Spinal cord (tissue), 10 donors: ENCODE measurements around the gene IGF2BP3. TPM values are rescaled to one million over a fixed set of nuclear protein-coding genes. Genes with fewer than 3 reads are reported as not detected.

ENCODE experiments used
- DNase-seq, 6 donors: peaks; one replicate each; pipeline versions ENCODE4 v3.0.0 to v3.0.0-alpha.2; 2013 to 2015; ENCODE audit warnings: low spot score in 6 of 6, low read depth in 4 of 6
- H3K27ac ChIP-seq: one replicate; pipeline ENCODE4 v1.5.1; 2013; ENCODE audit warnings: low read depth, low read length, control low read depth
- H3K27me3 ChIP-seq: one replicate; pipeline ENCODE4 v1.6.1; 2013; ENCODE audit warnings: low read length; ENCODE audit not compliant: control insufficient read depth, insufficient read depth
- H3K36me3 ChIP-seq: one replicate; pipeline ENCODE4 v1.6.1; 2013; ENCODE audit warnings: low read length; ENCODE audit not compliant: control insufficient read depth, insufficient read depth
- H3K4me1 ChIP-seq: one replicate; pipeline ENCODE4 v1.6.1; 2013; ENCODE audit warnings: low read length; ENCODE audit not compliant: control insufficient read depth, insufficient read depth
- H3K4me3 ChIP-seq: one replicate; pipeline ENCODE4 v1.5.1; 2013; ENCODE audit warnings: low read depth, low read length, control low read depth
- H3K9me3 ChIP-seq: one replicate; pipeline ENCODE4 v1.6.1; 2013; ENCODE audit warnings: low read length; ENCODE audit not compliant: control insufficient read depth, insufficient read depth
- WGBS: methylation state at CpG from one replicate; pipeline ENCODE4 v1.1.5; 2013; ENCODE audit warnings: missing lambda C conversion rate; ENCODE audit not compliant: insufficient coverage; 5-methylcytosine and 5-hydroxymethylcytosine counted together
- polyA plus RNA-seq, 2 donors: library from polyadenylated mRNA; unstranded; fragments of 120-200 nt; gene quantifications; one replicate each; pipeline ENCODE4 v1.2.1, GENCODE V29; 2013; ENCODE audit not compliant: insufficient read length in 2 of 2
- total RNA-seq, 2 donors: library from RNA; depleted of rRNA in 1 of 2; stranded (reverse); fragments of 120-200 nt in 1 of 2; fragments of >200 nt in 1 of 2; gene quantifications; one replicate each; pipeline versions ENCODE4 v1.2.3 to v1.2.4, GENCODE V29; 2013 to 2014
- donor health status: healthy.

IGF2BP3 gene
- total and polyA plus RNA-seq, 4 donors: 18.8 to 37.3 (median 25.5) TPM

DNA sequence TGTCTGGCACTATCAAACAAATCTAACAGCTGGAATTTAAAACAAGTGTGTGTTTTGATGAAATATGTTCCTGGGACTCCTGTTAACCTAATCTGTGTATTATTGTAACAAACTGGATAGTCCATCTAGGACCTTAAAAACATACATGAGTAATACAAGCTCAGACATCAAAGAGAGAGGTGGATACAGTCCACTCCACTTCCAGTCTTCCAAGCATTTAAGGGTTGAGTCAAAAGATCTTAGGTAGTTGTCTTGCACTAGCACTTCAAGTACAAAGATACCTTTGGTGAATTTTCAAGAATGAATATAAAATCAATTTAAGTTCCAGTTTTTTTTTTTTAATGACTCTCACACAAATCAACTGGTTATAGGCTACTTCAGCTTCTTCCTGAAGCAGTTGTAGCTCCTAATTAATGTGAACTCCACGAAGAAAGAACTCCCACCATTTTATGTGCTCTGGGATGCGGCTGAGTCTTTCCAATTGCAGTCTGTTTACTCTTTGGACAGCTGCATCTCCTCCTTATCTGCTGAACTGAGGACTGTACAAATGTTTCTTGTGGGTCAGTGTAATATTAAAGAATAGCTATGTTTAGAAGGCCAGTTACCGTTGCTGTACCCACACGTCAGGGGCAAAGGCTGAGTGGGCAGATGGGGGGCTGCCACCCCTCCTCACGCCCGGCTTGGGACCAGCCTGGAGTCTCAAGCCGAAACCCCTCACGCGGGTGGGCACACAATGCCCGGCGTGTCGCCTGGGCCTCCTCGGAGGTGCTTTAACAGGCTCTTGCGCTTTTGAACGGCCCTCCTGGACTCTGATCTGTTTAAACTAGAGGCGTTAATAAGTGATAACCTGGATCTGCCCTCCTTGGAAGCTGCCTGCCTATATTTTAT is 2.9 kb upstream of the IGF2BP3 start:
- no peaks in the 10 kb centered on the region for H3K36me3 ChIP-seq
- no peaks in the 10 kb centered on the region for H3K9me3 ChIP-seq
- peak overlapping the region; percentile 97 for H3K27ac ChIP-seq
- WGBS: 1% methylated on average over 15 of the region's 16 CpGs
- DNase-seq: peak in 2 of 6 donors; percentile 28 to 58
- H3K4me3 ChIP-seq: peak overlapping the region; percentile 80
- H3K27me3 ChIP-seq: peaks cover 14% of the 10 kb centered on the region
- H3K4me1 ChIP-seq: peaks cover 18% of the 10 kb centered on the region

DNA sequence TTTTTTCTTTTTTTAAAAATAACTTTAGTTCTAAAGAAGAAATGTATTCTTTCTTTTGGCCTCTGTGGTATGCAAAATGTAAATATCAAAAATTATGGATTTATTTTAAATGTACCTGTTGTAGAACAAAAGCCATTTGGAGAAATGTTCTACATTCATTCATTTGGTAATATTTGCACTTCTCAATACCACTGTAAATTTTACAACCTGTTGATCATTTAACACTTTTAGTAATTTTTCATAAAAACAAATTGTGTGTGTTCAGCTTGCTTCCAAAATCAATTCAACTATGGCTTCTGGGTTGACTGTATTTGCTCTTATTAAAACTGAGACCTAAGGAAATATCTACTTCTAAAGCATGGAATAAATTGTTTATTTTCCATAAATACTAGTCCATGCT is 2.3 kb upstream of the IGF2BP3 start:
- Histone ChIP-seq H3K4me1 (peaks cover 24% of the 10 kb centered on the region), H3K27ac (peak overlapping the region; percentile 97), H3K27me3 (peaks cover 13% of the 10 kb centered on the region), H3K36me3 (no peaks in the 10 kb centered on the region), H3K9me3 (no peaks in the 10 kb centered on the region), H3K4me3 (peak overlapping the region; percentile 83)
- DNase-seq: no peak

DNA sequence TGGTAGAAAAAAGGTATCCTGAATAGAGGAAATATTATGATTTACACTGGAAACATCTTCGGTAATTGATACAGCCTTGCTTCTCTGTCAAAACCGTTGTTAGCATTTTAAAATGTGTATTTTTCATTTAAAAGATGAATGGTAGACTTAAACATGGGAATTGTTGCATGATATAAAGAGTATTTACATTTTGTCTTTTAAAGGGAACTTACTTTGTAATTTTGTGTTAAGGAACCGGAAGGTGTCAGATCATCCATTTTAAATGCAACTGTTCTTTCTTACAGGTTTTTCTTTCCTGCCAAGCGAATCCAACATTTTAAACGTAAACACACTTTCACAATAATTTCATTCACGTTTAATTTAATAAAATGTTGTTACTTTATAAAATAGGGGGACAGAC is 1.8 kb upstream of the IGF2BP3 start:
- Histone ChIP-seq H3K4me3 (peak overlapping the region; percentile 83), H3K4me1 (peaks cover 24% of the 10 kb centered on the region), H3K9me3 (no peaks in the 10 kb centered on the region), H3K36me3 (no peaks in the 10 kb centered on the region), H3K27me3 (peaks cover 12% of the 10 kb centered on the region), H3K27ac (peak overlapping the region; percentile 95)
- no CpG with 5 or more reads among the region's 6 CpGs for WGBS
- DNase-seq: peak in 1 of 6 donors; percentile 9

DNA sequence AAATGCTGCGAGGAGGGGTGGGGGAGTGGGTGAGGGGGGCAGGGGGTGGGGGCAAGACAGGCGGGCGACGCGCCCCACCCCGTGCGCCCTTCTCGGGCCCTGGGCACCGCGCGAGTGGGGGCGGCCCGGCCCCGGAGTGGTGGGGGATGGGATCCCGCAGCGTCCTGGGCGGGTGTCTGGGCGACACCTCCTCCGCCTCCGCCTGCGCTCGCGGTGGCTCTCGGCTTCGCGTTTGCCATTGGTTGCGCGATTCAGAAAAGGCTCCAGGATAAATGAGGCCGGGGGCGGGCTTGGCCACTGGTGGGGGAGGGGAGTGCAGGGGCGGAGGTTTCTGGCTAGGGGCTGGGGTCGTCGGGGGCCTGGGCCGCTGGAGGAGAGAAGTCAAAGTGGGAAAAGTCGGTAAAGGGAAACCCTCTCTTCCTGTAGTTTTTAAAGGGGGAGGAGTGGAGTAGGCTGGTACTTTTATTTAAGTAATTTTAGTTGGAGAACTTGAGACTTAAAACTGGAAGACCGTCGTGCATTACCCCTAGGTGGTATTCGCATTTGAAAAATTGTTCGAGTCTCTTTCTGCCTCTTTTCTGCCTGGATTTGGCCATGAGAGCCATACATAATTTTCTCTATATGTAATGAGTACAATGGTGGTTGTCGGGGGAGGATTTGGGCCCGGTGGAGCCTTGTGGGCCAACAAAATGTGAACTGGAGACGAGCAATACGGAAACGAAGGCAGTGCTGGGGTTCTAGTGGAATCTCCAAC is 992 bp upstream of the IGF2BP3 start:
- peak overlapping the region; percentile 95 for H3K27ac ChIP-seq
- 1% methylated on average over 28 of the region's 44 CpGs for WGBS
- peak overlapping the region; percentile 83 for H3K4me3 ChIP-seq
- no peaks in the 10 kb centered on the region for H3K36me3 ChIP-seq
- peak in 5 of 6 donors; percentile 68 to 95 (median 77) for DNase-seq
- no peaks in the 10 kb centered on the region for H3K9me3 ChIP-seq
- peaks cover 6% of the 10 kb centered on the region for H3K27me3 ChIP-seq
- peaks cover 24% of the 10 kb centered on the region for H3K4me1 ChIP-seq

DNA sequence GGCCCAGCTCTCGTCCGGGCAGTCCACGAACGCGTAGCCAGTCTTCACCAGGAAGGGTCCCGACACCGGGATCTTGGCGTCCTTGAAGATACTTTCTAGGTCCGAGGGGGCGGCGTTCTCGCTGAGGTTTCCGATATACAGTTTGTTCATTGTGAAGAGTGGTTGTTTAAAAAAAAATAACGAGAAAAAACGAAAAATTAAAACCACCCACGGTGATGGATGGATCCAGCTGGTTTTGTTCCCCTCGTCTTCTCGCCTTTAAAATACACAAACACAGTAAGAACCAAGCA is 385 bp downstream of the IGF2BP3 start:
- Histone ChIP-seq H3K27me3 (peaks cover 2% of the 10 kb centered on the region), H3K4me3 (peak overlapping the region; percentile 83), H3K9me3 (no peaks in the 10 kb centered on the region), H3K36me3 (no peaks in the 10 kb centered on the region), H3K27ac (peak overlapping the region; percentile 95), H3K4me1 (peaks cover 34% of the 10 kb centered on the region)
- DNase-seq: peak in 2 of 6 donors; percentile 28 to 58
- WGBS: 0% methylated on average over 11 of the region's 18 CpGs

DNA sequence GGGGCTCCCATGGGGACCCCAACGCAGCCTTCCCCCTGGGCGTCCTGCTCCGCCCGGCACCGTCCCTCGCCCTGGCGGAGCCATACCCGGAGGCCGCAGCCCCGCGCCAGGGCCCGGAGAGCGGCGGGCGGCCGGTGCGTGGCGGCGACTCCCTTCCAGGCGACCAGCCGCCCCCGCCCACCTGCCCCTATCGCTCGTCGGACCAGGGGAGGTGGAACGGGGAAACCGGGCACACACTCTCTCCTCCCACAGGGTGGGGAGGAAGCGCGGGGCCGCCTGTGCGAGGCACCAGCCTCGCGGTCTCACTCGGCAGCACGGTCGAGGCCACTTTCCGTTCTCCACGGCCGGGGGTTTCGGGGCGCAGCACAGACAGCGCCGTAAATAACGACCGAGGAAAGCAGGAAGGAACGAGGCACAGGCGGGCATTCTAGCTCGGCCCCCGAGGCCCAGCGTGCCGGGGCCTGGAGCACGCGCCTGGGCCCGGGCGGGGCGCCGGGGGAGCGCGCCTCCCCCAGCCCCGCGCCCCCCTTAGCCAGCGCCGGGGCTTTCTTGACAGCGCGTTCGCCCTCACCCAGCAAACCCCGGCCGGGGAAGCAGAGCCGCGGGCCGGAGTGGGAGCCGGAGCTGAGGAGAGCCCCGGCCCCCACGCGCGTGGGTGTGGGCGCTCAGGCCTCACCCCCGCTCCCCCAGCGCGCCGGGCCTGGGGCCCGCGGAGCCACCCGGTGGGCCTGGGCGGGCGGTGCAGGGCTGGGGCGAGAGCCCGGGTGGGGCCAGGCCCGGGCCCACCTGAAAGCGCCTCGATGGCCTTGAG is 936 bp downstream of the IGF2BP3 start:
- Histone ChIP-seq H3K9me3 (no peaks in the 10 kb centered on the region), H3K4me3 (peak overlapping the region; percentile 83), H3K36me3 (no peaks in the 10 kb centered on the region)

DNA sequence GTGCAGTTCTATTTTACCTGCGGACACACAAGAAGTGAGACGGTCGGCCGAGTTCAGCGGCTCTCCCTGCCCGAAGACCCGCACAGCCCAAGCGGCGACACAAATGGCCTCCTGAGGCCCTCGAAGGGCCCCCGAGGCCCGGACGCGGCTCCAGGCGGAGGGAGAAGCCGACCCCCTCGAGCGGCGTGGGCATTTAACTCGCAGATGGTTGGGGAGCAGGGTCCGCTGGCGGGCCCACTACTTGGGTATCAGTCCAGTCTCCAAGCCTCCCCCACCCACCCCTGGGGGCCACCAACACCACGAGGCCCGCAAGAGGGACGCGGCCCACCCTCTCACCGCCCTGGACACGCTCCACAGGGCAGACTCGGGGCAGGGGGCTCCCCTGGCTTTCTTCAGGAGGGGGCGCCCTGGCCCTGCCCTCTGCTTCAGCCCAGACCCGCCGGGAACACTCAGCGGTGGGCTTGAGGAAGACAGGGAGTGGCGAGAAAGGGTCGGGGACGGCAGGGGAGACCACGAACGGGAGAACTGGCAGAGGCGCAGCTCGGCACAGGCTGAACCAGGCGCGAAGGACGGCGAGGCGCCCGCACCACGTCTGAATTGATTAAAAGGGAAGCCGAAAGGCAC is 1.7 kb downstream of the IGF2BP3 start:
- Histone ChIP-seq H3K9me3 (no peaks in the 10 kb centered on the region), H3K27me3 (no peaks in the 10 kb centered on the region), H3K36me3 (no peaks in the 10 kb centered on the region), H3K27ac (peak overlapping the region; percentile 95), H3K4me1 (peaks cover 27% of the 10 kb centered on the region), H3K4me3 (peak overlapping the region; percentile 83)
- DNase-seq: peak in 2 of 6 donors; percentile 58 to 71
- WGBS: under 1% methylated on average over 45 of the region's 48 CpGs

More for the DNA sequence above, 936 bp downstream of the IGF2BP3 start:
- H3K4me1 ChIP-seq: peaks cover 29% of the 10 kb centered on the region
- H3K27ac ChIP-seq: peak overlapping the region; percentile 95
- no peaks in the 10 kb centered on the region for H3K27me3 ChIP-seq
- WGBS: 0% methylated on average over 88 of the region's 91 CpGs
- peak in 2 of 6 donors; percentile 62 to 72 for DNase-seq

DNA sequence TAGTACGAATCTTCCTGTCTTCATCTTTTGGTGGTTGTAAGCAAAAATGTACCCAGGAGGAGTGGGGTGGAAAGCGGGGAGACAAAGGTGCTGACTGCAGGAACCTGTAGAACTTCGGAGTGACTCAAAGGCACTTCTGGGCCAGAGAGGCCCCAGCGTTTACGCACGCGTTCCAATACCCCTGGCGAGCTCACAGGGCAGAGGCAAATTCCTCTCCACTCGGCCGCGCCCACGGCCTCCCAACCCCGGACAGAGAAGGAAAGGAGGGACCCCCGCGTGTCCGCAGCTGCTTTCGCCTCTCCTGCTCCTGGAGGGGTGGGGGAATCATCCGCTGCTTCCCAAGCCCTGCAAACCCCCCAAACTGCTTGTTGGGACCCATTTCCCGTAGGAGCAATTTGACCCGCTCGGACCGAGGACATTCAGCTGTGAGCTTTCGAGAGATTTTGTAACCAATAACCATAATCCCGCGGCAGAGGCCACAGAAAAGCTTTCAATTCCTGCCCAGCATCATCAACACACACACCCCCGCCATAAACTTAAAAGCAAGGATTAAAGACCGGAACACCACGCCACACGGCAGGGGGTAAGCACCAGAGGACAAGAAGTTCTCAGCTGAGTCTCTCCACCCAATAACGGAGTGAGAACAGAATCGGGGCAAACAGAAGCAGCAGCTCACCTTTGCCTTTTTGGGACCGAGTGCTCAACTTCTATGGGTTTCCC is 2.3 kb downstream of the IGF2BP3 start:
- peak in 2 of 6 donors; percentile 52 to 71 for DNase-seq
- H3K27me3 ChIP-seq: no peaks in the 10 kb centered on the region
- H3K4me1 ChIP-seq: peaks cover 23% of the 10 kb centered on the region
- peak overlapping the region; percentile 95 for H3K27ac ChIP-seq
- no peaks in the 10 kb centered on the region for H3K9me3 ChIP-seq
- no peaks in the 10 kb centered on the region for H3K36me3 ChIP-seq
- under 1% methylated on average over 27 of the region's 32 CpGs for WGBS
- H3K4me3 ChIP-seq: peak overlapping the region; percentile 83
